SK-N-SH (cell line): ENCODE results near the gene TSHZ2. TPM values are rescaled to one million over a fixed set of nuclear protein-coding genes. Genes with fewer than 3 reads are reported as not detected.

Experiments used
- CTCF ChIA-PET: fragments of 300-600, 350-600 bp; formaldehyde crosslinking; extraction: SDS; loops from one replicate; lab custom pipeline; 2021; lab: Yijun Ruan, JAX
- POLR2A ChIA-PET: fragments of 350-600 bp; sonication (Branson Sonifier 250); formaldehyde crosslinking; extraction: SDS; loops from one replicate; lab custom pipeline; 2020; ENCODE audit warnings: antibody characterized with exemption, inconsistent platforms; lab: Yijun Ruan, JAX
- DNase-seq: peaks from one replicate; pipeline ENCODE4 v3.0.0; 2012
- H2AFZ ChIP-seq: fragments of 200-600 bp; sonication (generic); 2 replicates; pipeline ENCODE4 v1.8.1; 2016; ENCODE audit warnings: antibody characterized with exemption, mild to moderate bottlenecking, low read depth
- H3F3A ChIP-seq: fragments of 200-600 bp; sonication (generic); replicated peaks from 2 replicates; pipeline ENCODE3; 2016; ENCODE audit warnings: antibody characterized with exemption, mild to moderate bottlenecking; ENCODE audit not compliant: insufficient read depth
- H3K27ac ChIP-seq, 2 experiments: fragments of 200-500 bp in 1 of 2; fragments of 200-600 bp in 1 of 2; sonication (Bioruptor generic) in 1 of 2; sonication (generic), shearing (Covaris generic) in 1 of 2; 2 replicates each; pipeline versions ENCODE4 v1.5.1 to v1.6.1; 2014 to 2016; ENCODE audit warnings: low read depth in 2 of 2, inconsistent platforms in 1 of 2, low read length in 1 of 2, mild to moderate bottlenecking in 1 of 2, mixed read lengths in 1 of 2
- H3K27me3 ChIP-seq: fragments of 200-600 bp; sonication (generic), shearing (Covaris generic); 2 replicates; pipeline ENCODE4 v1.6.1; 2016; ENCODE audit warnings: mixed run types; ENCODE audit not compliant: insufficient read depth
- H3K36me3 ChIP-seq, 2 experiments: fragments of 200-500 bp in 1 of 2; fragments of 200-600 bp in 1 of 2; sonication (Bioruptor generic) in 1 of 2; sonication (generic) in 1 of 2; replicated peaks in 1 of 2; 2 replicates each; pipeline versions ENCODE3 to v1.5.1; 2014 to 2016; ENCODE audit warnings: low read length in 1 of 2, mild to moderate bottlenecking in 1 of 2; ENCODE audit not compliant: insufficient read depth in 2 of 2, control insufficient read depth in 1 of 2
- H3K4me1 ChIP-seq, 2 experiments: fragments of 200-500 bp in 1 of 2; fragments of 200-600 bp in 1 of 2; sonication (Bioruptor generic) in 1 of 2; sonication (generic), shearing (Covaris generic) in 1 of 2; 2 replicates each; pipeline versions ENCODE4 v1.5.1 to v1.6.1; 2014 to 2016; ENCODE audit warnings: low read depth in 1 of 2, low read length in 1 of 2, mixed run types in 1 of 2; ENCODE audit not compliant: insufficient read depth in 2 of 2, control insufficient read depth in 1 of 2
- H3K4me2 ChIP-seq: fragments of 200-600 bp; sonication (generic), shearing (Covaris generic); 2 replicates; pipeline ENCODE4 v1.6.1; 2017; ENCODE audit warnings: mixed run types
- H3K4me3 ChIP-seq, 2 experiments: fragments of 200-500 bp in 1 of 2; fragments of 200-600 bp in 1 of 2; sonication (Bioruptor generic) in 1 of 2; sonication (generic), shearing (Covaris generic) in 1 of 2; 2 replicates each; pipeline versions ENCODE4 v1.5.1 to v1.8.1; 2014 to 2016; ENCODE audit warnings: low read depth in 2 of 2, inconsistent platforms in 1 of 2, low read length in 1 of 2, mild to moderate bottlenecking in 1 of 2, mixed read lengths in 1 of 2, moderate library complexity in 1 of 2
- H3K79me2 ChIP-seq: fragments of 200-600 bp; sonication (generic); 2 replicates; pipeline ENCODE4 v1.8.1; 2017; ENCODE audit warnings: mild to moderate bottlenecking; ENCODE audit not compliant: insufficient read depth
- H3K9ac ChIP-seq: fragments of 200-600 bp; sonication (generic); 2 replicates; pipeline ENCODE4 v1.6.1; 2017; ENCODE audit warnings: mixed run types
- H3K9me2 ChIP-seq: fragments of 200-600 bp; sonication (generic); 2 replicates; pipeline ENCODE4 v1.6.1; 2017; ENCODE audit warnings: mixed run types
- H3K9me3 ChIP-seq: fragments of 200-600 bp; sonication (generic); 2 replicates; pipeline ENCODE4 v1.6.1; 2017; ENCODE audit warnings: mixed run types, mild to moderate bottlenecking, moderate library complexity
- H4K20me1 ChIP-seq: fragments of 200-600 bp; sonication (generic); 2 replicates; pipeline ENCODE4 v1.6.1; 2017; ENCODE audit warnings: mild to moderate bottlenecking, mixed run types; ENCODE audit not compliant: insufficient read depth
- EP300 ChIP-seq, 2 experiments: IDR thresholded peaks; 2 replicates each; pipeline versions ENCODE4 v1.4.0 to v1.6.1; 2012; ENCODE audit warnings: borderline replicate concordance in 1 of 2, low read depth in 1 of 2, low read length in 1 of 2
- FOSL2 ChIP-seq: IDR thresholded peaks from 2 replicates; pipeline ENCODE4 v1.4.0; 2012; ENCODE audit warnings: low read depth, mild to moderate bottlenecking, moderate library complexity, borderline replicate concordance
- GABPA ChIP-seq: IDR thresholded peaks from 2 replicates; pipeline ENCODE4 v1.4.0; 2012; ENCODE audit warnings: low read depth, mild to moderate bottlenecking
- GATA2 ChIP-seq: sonication (generic); formaldehyde crosslinking; IDR thresholded peaks from 2 replicates; pipeline ENCODE4 v1.5.0; 2020; ENCODE audit warnings: mild to moderate bottlenecking, missing genetic modification reagents
- MAX ChIP-seq: IDR thresholded peaks from 2 replicates; pipeline ENCODE4 v1.4.0; 2012; ENCODE audit warnings: low read depth
- REST ChIP-seq: IDR thresholded peaks from 2 replicates; pipeline ENCODE4 v1.6.1; 2012; ENCODE audit warnings: mild to moderate bottlenecking, low read depth, low read length, moderate library complexity
- SMC3 ChIP-seq: IDR thresholded peaks from 2 replicates; pipeline ENCODE4 v1.6.1; 2012; ENCODE audit warnings: low read depth, low read length, improper control_type of control experiment
- WGBS: methylation state at CpG from one replicate; pipeline ENCODE4 v1.1.6; 2017; ENCODE audit warnings: low lambda C conversion rate; 5-methylcytosine and 5-hydroxymethylcytosine counted together
- polyA plus RNA-seq, 3 experiments: library from polyadenylated mRNA; depleted of rRNA; stranded (reverse); fragments of >200 nt; gene quantifications; 2 replicates each; pipeline ENCODE4 v1.2.3, GENCODE V29; 2012
- TF ChIP-seq, protein P1 (sequence below): IDR thresholded peaks from 2 replicates; pipeline ENCODE4 v1.4.0; 2012; ENCODE audit warnings: low read depth, borderline replicate concordance
- TF ChIP-seq, protein P2 (sequence below): fragments of 200-600 bp; sonication (generic); IDR thresholded peaks from 2 replicates; pipeline ENCODE4 v1.6.1; 2017; ENCODE audit warnings: antibody characterized with exemption, mild to moderate bottlenecking, moderate library complexity

TSHZ2 gene
- polyA plus RNA-seq, 1 of the 3 experiments (the other 2 are of a cell fraction): 0.13 TPM

DNA sequence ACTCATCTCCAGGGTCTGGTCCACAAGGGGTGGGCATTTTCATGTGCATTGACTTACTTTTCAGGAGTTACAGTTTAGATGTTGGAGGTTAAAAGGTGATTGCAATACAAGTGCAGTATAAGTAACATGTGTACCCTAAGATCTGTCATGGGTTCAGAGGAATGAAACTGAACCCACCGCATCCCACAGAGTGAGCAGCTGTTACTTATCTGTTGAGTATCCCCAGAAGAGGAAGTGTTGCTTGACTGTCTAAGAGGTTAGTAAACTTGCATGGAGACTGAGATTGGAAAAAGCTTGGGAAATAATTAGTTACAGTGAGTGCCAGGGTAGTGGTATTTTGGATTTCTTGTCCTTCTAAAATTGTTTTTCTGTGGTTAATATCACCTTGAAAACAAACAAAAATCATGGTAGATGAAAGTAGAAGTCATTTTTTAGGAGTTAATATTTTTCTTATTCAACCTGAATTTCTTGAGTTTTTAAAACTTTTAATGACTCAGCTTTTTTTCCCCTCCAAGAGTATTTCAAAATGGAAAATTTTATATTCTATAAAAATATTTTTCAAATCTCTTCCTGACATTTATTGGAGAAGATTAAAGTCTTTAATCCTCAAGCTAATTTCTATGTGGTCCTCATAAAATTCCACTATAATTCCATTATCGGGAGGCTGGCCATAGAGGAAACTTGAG is 315.3 kb downstream of the TSHZ2 start (continued):
- TF ChIP-seq, protein P1, sequence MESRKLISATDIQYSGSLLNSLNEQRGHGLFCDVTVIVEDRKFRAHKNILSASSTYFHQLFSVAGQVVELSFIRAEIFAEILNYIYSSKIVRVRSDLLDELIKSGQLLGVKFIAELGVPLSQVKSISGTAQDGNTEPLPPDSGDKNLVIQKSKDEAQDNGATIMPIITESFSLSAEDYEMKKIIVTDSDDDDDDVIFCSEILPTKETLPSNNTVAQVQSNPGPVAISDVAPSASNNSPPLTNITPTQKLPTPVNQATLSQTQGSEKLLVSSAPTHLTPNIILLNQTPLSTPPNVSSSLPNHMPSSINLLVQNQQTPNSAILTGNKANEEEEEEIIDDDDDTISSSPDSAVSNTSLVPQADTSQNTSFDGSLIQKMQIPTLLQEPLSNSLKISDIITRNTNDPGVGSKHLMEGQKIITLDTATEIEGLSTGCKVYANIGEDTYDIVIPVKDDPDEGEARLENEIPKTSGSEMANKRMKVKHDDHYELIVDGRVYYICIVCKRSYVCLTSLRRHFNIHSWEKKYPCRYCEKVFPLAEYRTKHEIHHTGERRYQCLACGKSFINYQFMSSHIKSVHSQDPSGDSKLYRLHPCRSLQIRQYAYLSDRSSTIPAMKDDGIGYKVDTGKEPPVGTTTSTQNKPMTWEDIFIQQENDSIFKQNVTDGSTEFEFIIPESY: no peak
- TF ChIP-seq MAX (no peak), GATA2 (CRISPR knock-in tag) (no peak), EP300 (IDR thresholded peaks at IDR 0.05; ENCODE audit: borderline replicate concordance in 1 of 2, low read depth in 1 of 2, low read length in 1 of 2) (no peak), FOSL2 (no peak), GABPA (no peak)

DNA sequence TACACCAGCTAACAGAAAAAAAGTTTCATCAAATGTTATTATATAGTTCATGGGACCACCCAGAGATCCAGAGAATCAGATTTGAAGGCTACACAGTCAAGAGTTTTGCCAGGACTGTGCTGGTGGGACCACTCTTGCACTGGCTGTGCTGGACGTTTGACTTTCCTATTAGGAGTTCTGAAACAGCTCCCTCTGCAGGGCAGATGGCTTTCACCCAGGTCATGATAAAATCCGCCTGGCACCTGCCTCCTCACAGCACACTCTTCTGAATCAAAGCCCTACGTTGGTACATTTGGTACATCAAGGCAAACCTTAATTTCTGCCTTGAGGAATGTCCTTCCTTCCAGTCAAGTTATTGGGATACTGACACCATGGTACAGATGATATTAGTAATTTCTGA is 319.4 kb downstream of the TSHZ2 start:
- Histone ChIP-seq H3K4me2 (no peak overlapping the region), H3K9me2 (no peaks in the 10 kb centered on the region), H3K4me1 (no peaks in the 10 kb centered on the region; a peak in 1 of 4 replicates), H3K27ac (no peak overlapping the region), H3K27me3 (no peaks in the 10 kb centered on the region), H3K9me3 (no peaks in the 10 kb centered on the region), H2AFZ (no peak overlapping the region), H3K79me2 (no peaks in the 10 kb centered on the region), H3K36me3 (no peaks in the 10 kb centered on the region), H3F3A (no peaks in the 10 kb centered on the region), H4K20me1 (no peaks in the 10 kb centered on the region), H3K4me3 (no peak overlapping the region), H3K9ac (no peak overlapping the region)
- CTCF ChIA-PET: no interaction called here
- 40% methylated on average over 3 of the region's 3 CpGs for WGBS
- DNase-seq: no peak
- POLR2A ChIA-PET: no interaction called here
- TF ChIP-seq, protein P2, sequence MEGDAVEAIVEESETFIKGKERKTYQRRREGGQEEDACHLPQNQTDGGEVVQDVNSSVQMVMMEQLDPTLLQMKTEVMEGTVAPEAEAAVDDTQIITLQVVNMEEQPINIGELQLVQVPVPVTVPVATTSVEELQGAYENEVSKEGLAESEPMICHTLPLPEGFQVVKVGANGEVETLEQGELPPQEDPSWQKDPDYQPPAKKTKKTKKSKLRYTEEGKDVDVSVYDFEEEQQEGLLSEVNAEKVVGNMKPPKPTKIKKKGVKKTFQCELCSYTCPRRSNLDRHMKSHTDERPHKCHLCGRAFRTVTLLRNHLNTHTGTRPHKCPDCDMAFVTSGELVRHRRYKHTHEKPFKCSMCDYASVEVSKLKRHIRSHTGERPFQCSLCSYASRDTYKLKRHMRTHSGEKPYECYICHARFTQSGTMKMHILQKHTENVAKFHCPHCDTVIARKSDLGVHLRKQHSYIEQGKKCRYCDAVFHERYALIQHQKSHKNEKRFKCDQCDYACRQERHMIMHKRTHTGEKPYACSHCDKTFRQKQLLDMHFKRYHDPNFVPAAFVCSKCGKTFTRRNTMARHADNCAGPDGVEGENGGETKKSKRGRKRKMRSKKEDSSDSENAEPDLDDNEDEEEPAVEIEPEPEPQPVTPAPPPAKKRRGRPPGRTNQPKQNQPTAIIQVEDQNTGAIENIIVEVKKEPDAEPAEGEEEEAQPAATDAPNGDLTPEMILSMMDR: peak; percentile 45
- TF ChIP-seq SMC3: no peak

DNA sequence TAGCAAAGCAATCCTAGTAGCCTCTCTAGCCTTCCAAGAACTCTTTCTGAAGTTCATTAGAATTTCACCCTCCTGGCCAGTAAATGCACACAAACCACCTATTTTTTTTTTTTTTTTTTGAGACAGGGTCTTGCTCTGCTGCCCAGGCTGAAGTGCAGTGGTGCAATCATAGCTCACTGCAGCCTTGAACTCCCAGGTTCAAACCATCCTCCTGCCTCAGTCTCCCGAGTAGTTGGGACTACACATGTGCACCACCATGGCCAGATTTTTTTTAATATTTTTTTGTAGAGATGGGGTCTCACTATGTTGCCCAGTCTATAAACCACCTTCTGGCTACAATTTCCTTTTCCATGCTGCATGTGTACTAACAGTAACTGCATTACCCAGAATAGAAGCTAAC is 320.2 kb downstream of the TSHZ2 start:
- H4K20me1 ChIP-seq: no peaks in the 10 kb centered on the region
- no peak for DNase-seq
- no peak overlapping the region for H3K4me3 ChIP-seq
- no peaks in the 10 kb centered on the region for H3K4me1 ChIP-seq
- H3K36me3 ChIP-seq: no peaks in the 10 kb centered on the region
- H3K9ac ChIP-seq: no peak overlapping the region
- H3K4me2 ChIP-seq: no peak overlapping the region
- 40% methylated on average over 1 of the region's 1 CpG for WGBS
- H2AFZ ChIP-seq: no peak overlapping the region
- H3K79me2 ChIP-seq: no peaks in the 10 kb centered on the region
- H3K27ac ChIP-seq: no peak overlapping the region
- no peaks in the 10 kb centered on the region for H3K9me2 ChIP-seq
- no peaks in the 10 kb centered on the region for H3K9me3 ChIP-seq
- POLR2A ChIA-PET: no interaction called here
- H3K27me3 ChIP-seq: no peaks in the 10 kb centered on the region
- TF ChIP-seq REST: no peak
- TF ChIP-seq, all 33 proteins: peak for 0
- H3F3A ChIP-seq: no peaks in the 10 kb centered on the region
- CTCF ChIA-PET: no interaction called here
